Esophagus squamous epithelium (tissue), 5 donors: ENCODE results near the gene TGFB1. TPM values are rescaled to one million over a fixed set of nuclear protein-coding genes. Genes with fewer than 3 reads are reported as not detected.

ENCODE experiments used
- DNase-seq: peaks from one replicate; lab custom pipeline; 2025; lab: John Stamatoyannopoulos, UW
- H3K27ac ChIP-seq, 4 donors: fragments of 200-600 bp; sonication (generic); one replicate each; pipeline ENCODE4 v1.5.1; 2016 to 2019; ENCODE audit warnings: mild to moderate bottlenecking in 1 of 4
- H3K27me3 ChIP-seq, 4 donors: fragments of 200-600 bp; sonication (generic); 1 replicate in 3 of 4; 2 replicates in 1 of 4; pipeline versions ENCODE4 v1.5.1 to v1.6.0; 2017 to 2021; ENCODE audit warnings: antibody characterized with exemption in 1 of 4
- H3K36me3 ChIP-seq, 3 donors: fragments of 200-600 bp; sonication (generic); one replicate each; pipeline ENCODE4 v1.5.1; 2016 to 2019
- H3K4me1 ChIP-seq, 3 donors: fragments of 200-600 bp; sonication (generic); one replicate each; pipeline ENCODE4 v1.5.1; 2017 to 2019
- H3K4me3 ChIP-seq, 4 donors: fragments of 200-600 bp; sonication (generic); 1 replicate in 3 of 4; 2 replicates in 1 of 4; pipeline ENCODE4 v1.5.1; 2016 to 2019; ENCODE audit warnings: mild to moderate bottlenecking in 2 of 4, moderate library complexity in 1 of 4
- H3K9me3 ChIP-seq, 3 donors: fragments of 200-600 bp; sonication (generic); one replicate each; pipeline ENCODE4 v1.5.1; 2016 to 2019
- POLR2A ChIP-seq, 4 donors: fragments of 450-650 bp; IDR thresholded peaks; one replicate each; pipeline ENCODE4 v1.6.1; 2017; ENCODE audit warnings: antibody characterized with exemption in 4 of 4, mild to moderate bottlenecking in 4 of 4, moderate library complexity in 3 of 4
- WGBS, 2 donors: methylation state at CpG; one replicate each; pipeline ENCODE4 v1.1.5; 2018; 5-methylcytosine and 5-hydroxymethylcytosine counted together
- intact Hi-C: fragments of 100-400 bp; cut with DNase I; formaldehyde crosslinking; loops from one replicate; pipeline ENCODE4 v1.15.0; 2022
- total RNA-seq, 4 donors: library from RNA; depleted of rRNA; stranded (reverse); fragments of >200 nt; gene quantifications; one replicate each; pipeline ENCODE4 v1.1.0, GENCODE V29; 2016
- TF ChIP-seq, protein P1 (sequence below), 6 experiments: fragments of 450-650 bp in 4 of 6; fragments of 200-600 bp in 2 of 6; sonication (generic) in 2 of 6; IDR thresholded peaks; one replicate each; pipeline ENCODE4 v1.5.1; 2016 to 2019; ENCODE audit warnings: antibody characterized with exemption in 6 of 6, mild to moderate bottlenecking in 4 of 6, moderate library complexity in 4 of 6
- donor health status: DM: yes; HTN: yes; CAD: no.

Gene TGFB1
- total RNA-seq, 4 donors from 2014 or later = 13.6 to 36.2 (median 31.9) TPM

DNA sequence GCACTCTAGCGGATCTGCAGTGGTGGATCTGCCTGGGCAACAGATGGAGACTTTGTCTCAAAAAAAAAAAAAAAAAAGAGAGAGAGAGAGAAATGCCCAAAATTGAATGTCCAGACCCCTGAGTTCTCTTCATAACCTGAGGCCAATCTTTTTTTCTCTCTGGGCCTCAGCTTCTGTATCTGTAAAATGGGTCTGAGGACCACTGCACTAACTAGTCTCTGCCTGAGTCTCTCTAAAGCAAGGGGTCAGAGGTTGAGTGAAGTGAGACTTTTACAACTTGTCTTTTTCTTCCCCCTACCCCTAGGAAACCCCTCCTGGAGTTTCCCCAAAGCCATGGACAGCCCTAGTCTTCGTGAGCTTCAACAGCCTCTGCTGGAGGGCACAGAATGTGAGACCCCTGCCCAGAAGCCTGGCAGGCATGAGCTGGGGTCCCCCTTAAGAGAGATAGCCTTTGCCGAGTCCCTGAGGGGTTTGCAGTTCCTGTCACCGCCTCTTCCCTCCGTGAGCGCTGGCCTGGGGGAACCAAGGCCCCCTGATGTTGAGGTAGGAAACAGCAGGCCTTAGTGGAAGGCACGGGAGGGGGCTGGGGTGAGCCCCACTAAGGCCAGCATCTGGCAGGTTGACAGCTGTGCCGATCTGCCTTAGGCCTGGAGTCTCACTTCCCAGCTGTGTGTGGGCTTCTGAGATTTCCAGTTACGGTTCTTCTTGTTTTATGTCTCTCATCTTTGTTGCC lies 24.4 kb upstream of the TGFB1 start:
- Histone ChIP-seq H3K27me3 (no peaks in the 10 kb centered on the region), H3K27ac (peak overlapping the region in 2 of 4 donors; percentile 21 to 50), H3K36me3 (peaks cover 0 to 19% (median 0%) of the 10 kb centered on the region in 3 donors), H3K4me1 (peaks cover 24 to 67% (median 34%) of the 10 kb centered on the region in 3 donors), H3K9me3 (no peaks in the 10 kb centered on the region), H3K4me3 (no peak overlapping the region)
- no peak for DNase-seq
- TF ChIP-seq, protein P1, sequence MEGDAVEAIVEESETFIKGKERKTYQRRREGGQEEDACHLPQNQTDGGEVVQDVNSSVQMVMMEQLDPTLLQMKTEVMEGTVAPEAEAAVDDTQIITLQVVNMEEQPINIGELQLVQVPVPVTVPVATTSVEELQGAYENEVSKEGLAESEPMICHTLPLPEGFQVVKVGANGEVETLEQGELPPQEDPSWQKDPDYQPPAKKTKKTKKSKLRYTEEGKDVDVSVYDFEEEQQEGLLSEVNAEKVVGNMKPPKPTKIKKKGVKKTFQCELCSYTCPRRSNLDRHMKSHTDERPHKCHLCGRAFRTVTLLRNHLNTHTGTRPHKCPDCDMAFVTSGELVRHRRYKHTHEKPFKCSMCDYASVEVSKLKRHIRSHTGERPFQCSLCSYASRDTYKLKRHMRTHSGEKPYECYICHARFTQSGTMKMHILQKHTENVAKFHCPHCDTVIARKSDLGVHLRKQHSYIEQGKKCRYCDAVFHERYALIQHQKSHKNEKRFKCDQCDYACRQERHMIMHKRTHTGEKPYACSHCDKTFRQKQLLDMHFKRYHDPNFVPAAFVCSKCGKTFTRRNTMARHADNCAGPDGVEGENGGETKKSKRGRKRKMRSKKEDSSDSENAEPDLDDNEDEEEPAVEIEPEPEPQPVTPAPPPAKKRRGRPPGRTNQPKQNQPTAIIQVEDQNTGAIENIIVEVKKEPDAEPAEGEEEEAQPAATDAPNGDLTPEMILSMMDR (IDR thresholded peaks at IDR 0.05) = no peak
- no peak for TF ChIP-seq POLR2A (IDR thresholded peaks at IDR 0.05)
- intact Hi-C loops = no loop called here
- WGBS, 2 donors = 64 to 75% methylated on average over 4 to 7 of the region's 9 CpGs

DNA sequence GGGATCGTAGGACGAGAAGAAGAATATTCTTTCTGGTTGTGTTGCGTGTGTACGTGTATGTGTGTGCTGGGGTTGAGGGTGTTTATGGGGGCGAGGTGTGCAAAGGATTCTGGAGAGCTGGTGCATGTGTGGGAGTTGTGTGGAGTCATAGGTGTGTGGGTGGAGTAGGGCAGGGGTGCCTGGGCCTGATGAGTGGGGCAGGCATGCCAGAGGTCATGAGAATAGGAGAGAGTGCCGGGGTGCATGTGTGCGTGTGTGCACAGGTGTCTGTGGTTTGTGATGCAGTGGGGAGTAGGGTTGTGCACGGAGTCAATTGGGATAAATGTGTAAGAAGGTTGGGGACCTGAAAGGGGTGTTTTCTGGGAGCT lies 23.3 kb upstream of the TGFB1 start:
- TF ChIP-seq, protein P1 (IDR thresholded peaks at IDR 0.05) = no peak
- TF ChIP-seq POLR2A (IDR thresholded peaks at IDR 0.05) = no peak
- intact Hi-C loops = no loop called here
- WGBS, 2 donors = 24 to 41% methylated on average over 8 of the region's 8 CpGs

DNA sequence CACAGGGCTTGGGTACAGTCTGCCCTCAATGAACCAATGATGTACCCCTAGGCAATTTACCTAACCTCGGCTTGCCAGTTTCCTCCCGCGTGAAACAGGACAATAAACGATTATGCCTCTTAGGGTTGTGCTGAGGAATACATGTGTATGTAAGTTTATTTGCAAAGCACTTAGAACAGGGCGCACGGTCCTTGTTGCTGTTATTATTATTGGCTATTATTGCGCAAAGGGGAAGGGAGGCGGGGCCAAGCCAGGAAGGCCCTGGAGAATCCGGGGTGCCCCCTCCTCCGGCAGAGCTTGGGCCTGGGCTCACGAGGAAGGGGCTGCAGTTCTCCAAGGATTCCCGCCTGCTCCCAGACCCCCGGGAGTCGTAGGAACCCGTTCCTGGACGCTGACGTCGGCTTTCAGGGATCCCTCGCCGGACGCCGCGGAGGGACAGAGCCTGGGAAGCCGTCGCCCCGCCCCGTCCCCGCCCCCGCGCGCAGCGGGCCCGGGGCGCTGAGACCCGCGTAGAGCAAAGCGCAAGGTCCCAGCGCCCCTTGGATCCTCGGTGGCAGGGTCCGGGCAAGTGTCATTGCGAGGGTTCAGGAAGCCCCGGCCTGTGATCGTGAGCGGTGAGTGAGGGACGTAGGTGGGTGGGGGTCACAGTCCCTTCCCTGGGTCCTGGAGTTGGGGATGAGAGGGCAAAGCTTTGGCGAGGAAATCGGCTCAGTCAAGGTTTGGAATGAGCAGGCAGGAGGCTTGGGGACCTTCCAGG lies 22.7 kb upstream of the TGFB1 start, which contains the start of gene TMEM91:
Gene TMEM91, plus strand, starts transcription at position 293 of the 757 bp plus-strand sequence. CDS start 1,777 bp downstream, outside the sequence.
- Histone ChIP-seq H3K4me1 (peaks cover 24 to 67% (median 34%) of the 10 kb centered on the region in 3 donors), H3K9me3 (no peaks in the 10 kb centered on the region), H3K27ac (peak within 1 kb of the TSS; percentile 76 to 89 (median 84)), H3K4me3 (peak within 1 kb of the TSS; percentile 54 to 86 (median 66)), H3K36me3 (peaks cover 0 to 1% (median 0%) of the 10 kb centered on the region in 3 donors), H3K27me3 (no peaks in the 10 kb centered on the region)
- intact Hi-C loops = no loop called here
- DNase-seq = no peak
- peak in 1 of 4 donors; percentile 16 for TF ChIP-seq POLR2A (IDR thresholded peaks at IDR 0.05)
- TF ChIP-seq, protein P1 (IDR thresholded peaks at IDR 0.05) = no peak
- WGBS, 2 donors = 2 to 3% methylated on average over 11 to 14 of the region's 47 CpGs

More for the DNA sequence above, 23.3 kb upstream of the TGFB1 start:
- H3K27me3 ChIP-seq = no peaks in the 10 kb centered on the region
- peaks cover 0 to 7% (median 0%) of the 10 kb centered on the region in 3 donors for H3K36me3 ChIP-seq
- peaks cover 24 to 67% (median 34%) of the 10 kb centered on the region in 3 donors for H3K4me1 ChIP-seq
- DNase-seq = no peak
- no peaks in the 10 kb centered on the region for H3K9me3 ChIP-seq
- peak overlapping the region; percentile 54 to 86 (median 66) for H3K4me3 ChIP-seq
- H3K27ac ChIP-seq = peak overlapping the region; percentile 76 to 89 (median 84)

DNA sequence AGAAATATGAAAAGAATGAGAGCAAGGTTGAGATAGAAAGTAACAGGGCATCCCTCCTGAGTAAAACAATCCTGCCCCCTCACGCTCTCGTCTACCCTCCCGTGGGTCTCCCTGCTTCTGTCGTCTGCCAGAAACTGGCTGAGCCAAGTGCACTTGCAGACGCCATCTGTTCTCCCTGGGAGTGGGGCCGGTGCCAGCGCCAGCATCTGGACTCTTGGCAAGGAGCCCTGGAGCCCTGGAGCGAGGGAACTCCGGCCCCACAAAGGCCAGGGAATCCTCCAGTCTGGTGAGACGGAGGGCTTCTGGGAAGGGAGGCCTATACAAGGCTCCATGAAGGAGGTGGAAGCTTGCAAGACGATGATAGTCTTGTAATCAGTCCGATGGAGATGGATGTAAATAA lies 20.3 kb upstream of the TGFB1 start:
- intact Hi-C loops = no loop called here

More for the DNA sequence above, 20.3 kb upstream of the TGFB1 start:
- 30 to 33% methylated on average over 9 of the region's 12 CpGs for WGBS, 2 donors
- Histone ChIP-seq H3K9me3 (no peaks in the 10 kb centered on the region), H3K4me3 (no peak overlapping the region), H3K4me1 (peaks cover 24 to 56% (median 28%) of the 10 kb centered on the region in 3 donors), H3K36me3 (no peaks in the 10 kb centered on the region), H3K27me3 (no peaks in the 10 kb centered on the region), H3K27ac (peak overlapping the region in 3 of 4 donors; percentile 1 to 50 (median 30))
- no peak for DNase-seq
- TF ChIP-seq, protein P1 (IDR thresholded peaks at IDR 0.05) = no peak
- no peak for TF ChIP-seq POLR2A (IDR thresholded peaks at IDR 0.05)
